ENCODE results near the gene LITAFD. TPM values are rescaled to one million over a fixed set of nuclear protein-coding genes. Genes with fewer than 3 reads are reported as not detected.
A peak's percentile ranks its signal among the peaks of the same experiment; 100 is the strongest.
"Not testable (repeated sequence)": the region's sequence is repeated elsewhere in the genome, so short reads cannot be mapped to it uniquely, and the experiment has no call there.

Gene LITAFD
- total RNA-seq: not detected
- not detected for polyA plus RNA-seq
- long read RNA-seq, donor 1: 0 reads
- long read RNA-seq, donor 2: 0 reads
- long read RNA-seq, donor 3: 0 reads

GRCh38 chr16:8882041-8882617 is at the start of gene LITAFD:
TSS of gene LITAFD (plus strand) at chr16:8882351. CDS start at chr16:8884356, 2,005 bp downstream.
- no peak for ATAC-seq
- no peak within 1 kb of the TSS for H3K4me3 ChIP-seq
- DNase-seq: no peak
- intact Hi-C loops (cut with DNase I): loop anchor here in 9 of 10 donors (2.0 to 10.0 kb wide), 7 partner anchors 85 to 317 kb away; partner anchors contain the start of genes PMM2 (in 2 of the 9) and TMEM186 (in 2 of the 9)
- H3K36me3 ChIP-seq: no peaks in the 10 kb centered on the region
- 67 to 71% methylated on average over 10 of the region's 10 CpGs for WGBS, 2 donors
- no peak for TF ChIP-seq CTCF (IDR thresholded peaks at IDR 0.05)
- no peaks in the 10 kb centered on the region for H3K9me3 ChIP-seq
- H3K27me3 ChIP-seq: peaks cover 0 to 21% (median 0%) of the 10 kb centered on the region in 7 donors
- H3K27ac ChIP-seq: no peak within 1 kb of the TSS
- H3K4me1 ChIP-seq: peaks cover 0 to 17% (median 14%) of the 10 kb centered on the region in 9 donors

- ATAC-seq (peak in 1 of 8 donors; percentile 10), DNase-seq (no peak)
- no peaks in the 10 kb centered on the region for H3K9me3 ChIP-seq
- no peaks in the 10 kb centered on the region for H3K27me3 ChIP-seq
- H3K27ac ChIP-seq: no peak overlapping the region
- peaks cover 0 to 45% (median 8%) of the 10 kb centered on the region in 9 donors for H3K36me3 ChIP-seq
- intact Hi-C loops (cut with DNase I): no loop called here
- no peak overlapping the region for H3K4me3 ChIP-seq
- WGBS, 2 donors: 81 to 93% methylated on average over 16 of the region's 16 CpGs
- peaks cover 0 to 16% (median 4%) of the 10 kb centered on the region in 9 donors for H3K4me1 ChIP-seq
- no peak for TF ChIP-seq CTCF (IDR thresholded peaks at IDR 0.05)
Observed at GRCh38 chr16:8832717-8833105, 49.4 kb upstream of the LITAFD start.

- WGBS, 2 donors: 95 to 96% methylated on average over 7 of the region's 7 CpGs
- ATAC-seq; H3K9me3 ChIP-seq; H3K27ac ChIP-seq; H3K4me3 ChIP-seq; DNase-seq; H3K27me3 ChIP-seq; intact Hi-C loops (cut with DNase I): not testable (repeated sequence)
- peaks cover 0 to 13% (median 6%) of the 10 kb centered on the region in 9 donors for H3K4me1 ChIP-seq
- peaks cover 0 to 10% (median 0%) of the 10 kb centered on the region in 9 donors for H3K36me3 ChIP-seq
Observed at GRCh38 chr16:8836797-8837196, 45.4 kb upstream of the LITAFD start.

- H3K4me3 ChIP-seq; H3K27me3 ChIP-seq; H3K27ac ChIP-seq; intact Hi-C loops (cut with DNase I); H3K36me3 ChIP-seq; H3K9me3 ChIP-seq; ATAC-seq; DNase-seq: not testable (repeated sequence)
- H3K4me1 ChIP-seq: peaks cover 0 to 11% (median 6%) of the 10 kb centered on the region in 9 donors
- WGBS, 2 donors: 87 to 91% methylated on average over 15 of the region's 15 CpGs
Observed at GRCh38 chr16:8837594-8837993, 44.6 kb upstream of the LITAFD start.

GRCh38 chr16:8842016-8842415 is 40.1 kb upstream of the LITAFD start:
- peak in 1 of 2 donors; percentile 2 for DNase-seq
- Histone ChIP-seq H3K27ac (peak overlapping the region in 6 of 10 donors; percentile 40 to 79 (median 64)), H3K4me1 (peaks cover 0 to 12% (median 0%) of the 10 kb centered on the region in 9 donors), H3K4me3 (peak overlapping the region in 9 of 10 donors; percentile 2 to 44 (median 27))
- intact Hi-C loops (cut with DNase I); H3K9me3 ChIP-seq; ATAC-seq; H3K36me3 ChIP-seq; H3K27me3 ChIP-seq: not testable (repeated sequence)
- WGBS, 2 donors: 54 to 73% methylated on average over 4 of the region's 4 CpGs

GRCh38 chr16:8843296-8843695 is 38.9 kb upstream of the LITAFD start:
- H3K9me3 ChIP-seq; H3K27me3 ChIP-seq; ATAC-seq; intact Hi-C loops (cut with DNase I): not testable (repeated sequence)
- peak in 1 of 2 donors; percentile 2 for DNase-seq
- WGBS, 2 donors: 57 to 60% methylated on average over 11 to 12 of the region's 12 CpGs
- Histone ChIP-seq H3K4me1 (peaks cover 0 to 13% (median 0%) of the 10 kb centered on the region in 9 donors), H3K36me3 (peaks cover 0 to 22% (median 5%) of the 10 kb centered on the region in 9 donors), H3K4me3 (peak overlapping the region in 9 of 10 donors; percentile 3 to 44 (median 27)), H3K27ac (peak overlapping the region in 3 of 10 donors; percentile 33 to 62 (median 44))
